HEK293 (cell line): ENCODE results near the gene WSCD2.

ENCODE experiments used
- CTCF ChIA-PET: fragments of 350-600 bp; formaldehyde crosslinking; extraction: SDS; loops from one replicate; lab custom pipeline; 2021; ENCODE audit warnings: antibody characterized with exemption; lab: Yijun Ruan, JAX
- POLR2A ChIA-PET: fragments of 300-600 bp; formaldehyde crosslinking; extraction: SDS; loops from one replicate; lab custom pipeline; 2020; ENCODE audit warnings: antibody characterized with exemption, inconsistent platforms; lab: Yijun Ruan, JAX
- H3K27ac ChIP-seq: fragments of 200-500 bp; sonication (Bioruptor generic); 2 replicates; pipeline ENCODE4 v1.5.1; 2014; ENCODE audit warnings: low read depth, low read length, control low read depth, inconsistent platforms; ENCODE audit errors: extremely low read depth
- H3K36me3 ChIP-seq, 2 experiments: fragments of 200-500 bp in 1 of 2; sonication (Bioruptor generic) in 1 of 2; 1 replicate in 1 of 2; 2 replicates in 1 of 2; pipeline ENCODE4 v1.5.1; 2014 to 2017; ENCODE audit warnings: inconsistent platforms in 2 of 2, low read length in 2 of 2; ENCODE audit not compliant: control insufficient read depth in 2 of 2, insufficient read depth in 1 of 2
- H3K4me1 ChIP-seq: fragments of 200-500 bp; sonication (Bioruptor generic); 2 replicates; pipeline ENCODE4 v1.5.1; 2014; ENCODE audit warnings: mild to moderate bottlenecking, low read length, inconsistent platforms; ENCODE audit not compliant: control insufficient read depth, insufficient read depth
- H3K4me3 ChIP-seq: 2 replicates; pipeline ENCODE4 v1.5.1; 2011; ENCODE audit warnings: low read depth, mild to moderate bottlenecking, control low read depth, low read length, moderate library complexity
- H3K9me3 ChIP-seq: fragments of 200-500 bp; sonication (Bioruptor generic); 2 replicates; pipeline ENCODE4 v1.5.1; 2014; ENCODE audit warnings: low read depth, low read length, inconsistent platforms; ENCODE audit not compliant: control insufficient read depth, insufficient read depth
- BCL11A ChIP-seq: fragments of 450-650 bp; formaldehyde crosslinking; IDR thresholded peaks from 2 replicates; pipeline ENCODE4 v1.5.1; 2016; ENCODE audit warnings: low read depth, missing biosample characterization, missing genetic modification characterization
- EGR2 ChIP-seq: fragments of 450-650 bp; formaldehyde crosslinking; IDR thresholded peaks from 2 replicates; pipeline ENCODE4 v1.5.1; 2016; ENCODE audit warnings: low read depth, missing biosample characterization, missing genetic modification characterization
- HOXD13 ChIP-seq: sonication (generic); formaldehyde crosslinking; IDR thresholded peaks from 2 replicates; pipeline ENCODE4 v1.8.0; 2022; ENCODE audit warnings: missing genetic modification reagents, borderline replicate concordance
- MZF1 ChIP-seq: fragments of 450-650 bp; formaldehyde crosslinking; IDR thresholded peaks from 2 replicates; pipeline ENCODE4 v1.5.1; 2017; ENCODE audit warnings: missing biosample characterization, missing genetic modification characterization, borderline replicate concordance
- RBAK ChIP-seq: fragments of 450-650 bp; formaldehyde crosslinking; IDR thresholded peaks from 2 replicates; pipeline ENCODE4 v1.5.1; 2016; ENCODE audit warnings: missing biosample characterization, missing genetic modification characterization
- SALL2 ChIP-seq: fragments of 450-650 bp; formaldehyde crosslinking; IDR thresholded peaks from 2 replicates; pipeline ENCODE4 v1.5.0; 2017; ENCODE audit warnings: missing biosample characterization, mild to moderate bottlenecking, missing genetic modification characterization, borderline replicate concordance
- ZNF146 ChIP-seq: fragments of 450-650 bp; formaldehyde crosslinking; IDR thresholded peaks from 2 replicates; pipeline ENCODE4 v1.5.1; 2016; ENCODE audit warnings: missing biosample characterization, missing genetic modification characterization
- ZNF155 ChIP-seq: fragments of 450-650 bp; formaldehyde crosslinking; IDR thresholded peaks from 2 replicates; pipeline ENCODE4 v1.5.1; 2016; ENCODE audit warnings: missing biosample characterization, missing genetic modification characterization
- ZNF529 ChIP-seq: fragments of 450-650 bp; formaldehyde crosslinking; IDR thresholded peaks from 2 replicates; pipeline ENCODE4 v1.5.1; 2017; ENCODE audit warnings: missing genetic modification characterization, missing biosample characterization; ENCODE audit not compliant: insufficient replicate concordance
- ZNF624 ChIP-seq: fragments of 450-650 bp; formaldehyde crosslinking; IDR thresholded peaks from 2 replicates; pipeline ENCODE4 v1.5.1; 2017; ENCODE audit warnings: missing biosample characterization, missing genetic modification characterization
- ZNF654 ChIP-seq: fragments of 450-650 bp; formaldehyde crosslinking; IDR thresholded peaks from 2 replicates; pipeline ENCODE4 v1.5.1; 2016; ENCODE audit warnings: low read depth, missing biosample characterization, missing genetic modification characterization
- ZNF791 ChIP-seq: fragments of 450-650 bp; formaldehyde crosslinking; IDR thresholded peaks from 2 replicates; pipeline ENCODE4 v1.5.1; 2016; ENCODE audit warnings: missing biosample characterization, missing genetic modification characterization
- ZNF830 ChIP-seq: fragments of 450-650 bp; IDR thresholded peaks from 2 replicates; pipeline ENCODE4 v1.5.0; 2018; ENCODE audit warnings: missing biosample characterization, missing genetic modification characterization, low read depth, mild to moderate bottlenecking, moderate library complexity
- TF ChIP-seq, protein P1 (sequence below): fragments of 450-650 bp; formaldehyde crosslinking; IDR thresholded peaks from 2 replicates; pipeline ENCODE4 v1.5.1; 2016; ENCODE audit warnings: missing biosample characterization, missing genetic modification characterization
- TF ChIP-seq, protein P2 (sequence below): fragments of 450-650 bp; formaldehyde crosslinking; IDR thresholded peaks from 2 replicates; pipeline ENCODE4 v1.5.1; 2016; ENCODE audit warnings: missing biosample characterization, missing genetic modification characterization, borderline replicate concordance

Gene WSCD2

DNA sequence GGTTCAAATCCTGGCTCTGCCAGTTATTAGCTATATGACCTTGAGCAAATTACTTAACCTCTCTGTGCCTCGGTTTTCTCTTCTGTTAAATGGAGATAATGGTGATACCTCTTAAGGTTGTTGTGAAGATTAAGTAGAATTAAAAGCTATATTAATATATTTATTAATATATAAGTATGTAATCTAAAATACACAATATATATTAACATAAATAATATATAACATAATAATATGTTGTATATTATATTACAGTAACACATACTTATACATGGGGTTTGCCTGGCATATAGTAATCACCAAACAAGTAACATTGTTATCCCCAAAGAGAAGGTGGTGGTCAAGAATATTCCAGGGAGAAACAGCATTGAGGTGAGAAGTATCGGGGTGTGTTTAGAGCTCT, 118.0 kb downstream of the WSCD2 start (continued):
- TF ChIP-seq SALL2 (tag by site-specific recombination): no peak
- TF ChIP-seq ZNF146 (tag by site-specific recombination): no peak
- no peak for TF ChIP-seq ZNF624 (tag by site-specific recombination)

DNA sequence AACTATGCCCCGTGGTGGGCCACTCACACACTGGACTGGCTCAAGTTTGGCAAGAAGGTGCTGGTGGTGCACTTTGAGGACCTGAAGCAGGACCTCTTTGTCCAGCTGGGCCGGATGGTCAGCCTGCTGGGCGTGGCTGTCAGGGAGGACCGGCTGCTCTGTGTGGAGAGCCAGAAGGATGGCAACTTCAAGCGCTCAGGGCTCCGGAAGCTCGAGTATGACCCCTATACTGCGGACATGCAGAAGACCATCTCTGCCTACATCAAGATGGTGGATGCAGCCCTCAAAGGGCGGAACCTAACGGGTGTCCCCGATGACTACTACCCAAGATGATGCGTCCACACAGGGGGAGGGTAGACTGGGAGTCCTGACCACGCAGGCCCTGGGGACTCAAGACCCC, 118.9 kb downstream of the WSCD2 start:
- TF ChIP-seq ZNF654 (no peak), ZNF155 (tag by site-specific recombination) (no peak)
- no peaks in the 10 kb centered on the region for H3K36me3 ChIP-seq
- ChIA-PET CTCF (interaction anchor here (1.1 kb wide), 1 partner anchor 11 kb away, joined by 4 read pairs; no protein-coding TSS in a partner anchor), POLR2A (no interaction called here)
- H3K27ac ChIP-seq: no peak overlapping the region
- no peaks in the 10 kb centered on the region for H3K9me3 ChIP-seq
- H3K4me3 ChIP-seq: no peak overlapping the region
- no peaks in the 10 kb centered on the region for H3K4me1 ChIP-seq

DNA sequence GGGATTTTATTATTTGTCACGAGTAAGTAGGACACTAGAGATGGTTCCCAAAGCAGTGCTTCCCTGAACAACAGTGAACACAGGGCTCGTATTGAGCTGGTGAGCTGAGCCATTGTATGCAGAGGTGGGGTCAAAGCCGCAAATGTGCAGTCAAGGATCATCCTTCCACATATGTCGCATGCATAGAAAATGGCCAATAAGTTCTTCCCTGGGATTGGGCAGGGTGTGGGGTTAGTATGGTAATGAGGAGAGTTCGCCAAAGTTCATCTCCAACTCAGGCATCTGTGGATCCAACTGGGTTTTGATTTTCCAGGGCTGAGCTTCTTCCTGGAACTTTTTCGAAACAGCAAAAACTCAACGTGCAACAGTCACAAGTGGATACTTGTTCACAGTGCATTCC, 123.4 kb downstream of the WSCD2 start:
- H3K27ac ChIP-seq: no peak overlapping the region
- no peaks in the 10 kb centered on the region for H3K4me1 ChIP-seq
- H3K36me3 ChIP-seq: no peaks in the 10 kb centered on the region
- ChIA-PET CTCF (no interaction called here), POLR2A (no interaction called here)
- TF ChIP-seq ZNF529 (tag by site-specific recombination): no peak
- no peak for TF ChIP-seq BCL11A (tag by site-specific recombination)
- no peak for TF ChIP-seq ZNF791 (tag by site-specific recombination)
- TF ChIP-seq EGR2 (tag by site-specific recombination): no peak
- TF ChIP-seq, protein P1, sequence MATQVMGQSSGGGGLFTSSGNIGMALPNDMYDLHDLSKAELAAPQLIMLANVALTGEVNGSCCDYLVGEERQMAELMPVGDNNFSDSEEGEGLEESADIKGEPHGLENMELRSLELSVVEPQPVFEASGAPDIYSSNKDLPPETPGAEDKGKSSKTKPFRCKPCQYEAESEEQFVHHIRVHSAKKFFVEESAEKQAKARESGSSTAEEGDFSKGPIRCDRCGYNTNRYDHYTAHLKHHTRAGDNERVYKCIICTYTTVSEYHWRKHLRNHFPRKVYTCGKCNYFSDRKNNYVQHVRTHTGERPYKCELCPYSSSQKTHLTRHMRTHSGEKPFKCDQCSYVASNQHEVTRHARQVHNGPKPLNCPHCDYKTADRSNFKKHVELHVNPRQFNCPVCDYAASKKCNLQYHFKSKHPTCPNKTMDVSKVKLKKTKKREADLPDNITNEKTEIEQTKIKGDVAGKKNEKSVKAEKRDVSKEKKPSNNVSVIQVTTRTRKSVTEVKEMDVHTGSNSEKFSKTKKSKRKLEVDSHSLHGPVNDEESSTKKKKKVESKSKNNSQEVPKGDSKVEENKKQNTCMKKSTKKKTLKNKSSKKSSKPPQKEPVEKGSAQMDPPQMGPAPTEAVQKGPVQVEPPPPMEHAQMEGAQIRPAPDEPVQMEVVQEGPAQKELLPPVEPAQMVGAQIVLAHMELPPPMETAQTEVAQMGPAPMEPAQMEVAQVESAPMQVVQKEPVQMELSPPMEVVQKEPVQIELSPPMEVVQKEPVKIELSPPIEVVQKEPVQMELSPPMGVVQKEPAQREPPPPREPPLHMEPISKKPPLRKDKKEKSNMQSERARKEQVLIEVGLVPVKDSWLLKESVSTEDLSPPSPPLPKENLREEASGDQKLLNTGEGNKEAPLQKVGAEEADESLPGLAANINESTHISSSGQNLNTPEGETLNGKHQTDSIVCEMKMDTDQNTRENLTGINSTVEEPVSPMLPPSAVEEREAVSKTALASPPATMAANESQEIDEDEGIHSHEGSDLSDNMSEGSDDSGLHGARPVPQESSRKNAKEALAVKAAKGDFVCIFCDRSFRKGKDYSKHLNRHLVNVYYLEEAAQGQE (tag by site-specific recombination): no peak
- H3K9me3 ChIP-seq: no peaks in the 10 kb centered on the region
- no peak overlapping the region for H3K4me3 ChIP-seq

DNA sequence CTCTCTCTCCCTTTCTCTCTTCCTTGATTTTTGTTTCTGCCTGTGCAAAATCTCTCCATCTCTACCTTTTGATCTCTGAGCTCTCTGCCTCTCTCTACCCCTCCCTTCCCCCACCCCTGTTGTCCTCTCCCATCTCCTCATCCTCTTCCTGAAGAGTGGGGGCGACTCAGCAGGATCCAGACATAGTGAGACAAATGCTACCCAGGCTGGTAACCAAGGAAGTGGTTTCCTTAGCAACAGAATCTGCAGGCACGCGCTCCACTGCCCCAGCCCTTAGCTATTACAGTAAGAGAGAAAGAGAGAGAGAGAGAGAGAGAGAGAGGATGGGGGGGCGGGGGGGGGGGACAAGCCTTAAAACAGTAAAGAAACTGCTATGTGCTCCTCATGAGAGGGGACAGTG, 124.5 kb downstream of the WSCD2 start:
- H3K27ac ChIP-seq: no peak overlapping the region
- H3K9me3 ChIP-seq: no peaks in the 10 kb centered on the region
- ChIA-PET CTCF (interaction anchor here (1.0 kb wide), 1 partner anchor 17 kb away, joined by 4 read pairs; no protein-coding TSS in a partner anchor), POLR2A (no interaction called here)
- no peaks in the 10 kb centered on the region for H3K36me3 ChIP-seq
- TF ChIP-seq, protein P2, sequence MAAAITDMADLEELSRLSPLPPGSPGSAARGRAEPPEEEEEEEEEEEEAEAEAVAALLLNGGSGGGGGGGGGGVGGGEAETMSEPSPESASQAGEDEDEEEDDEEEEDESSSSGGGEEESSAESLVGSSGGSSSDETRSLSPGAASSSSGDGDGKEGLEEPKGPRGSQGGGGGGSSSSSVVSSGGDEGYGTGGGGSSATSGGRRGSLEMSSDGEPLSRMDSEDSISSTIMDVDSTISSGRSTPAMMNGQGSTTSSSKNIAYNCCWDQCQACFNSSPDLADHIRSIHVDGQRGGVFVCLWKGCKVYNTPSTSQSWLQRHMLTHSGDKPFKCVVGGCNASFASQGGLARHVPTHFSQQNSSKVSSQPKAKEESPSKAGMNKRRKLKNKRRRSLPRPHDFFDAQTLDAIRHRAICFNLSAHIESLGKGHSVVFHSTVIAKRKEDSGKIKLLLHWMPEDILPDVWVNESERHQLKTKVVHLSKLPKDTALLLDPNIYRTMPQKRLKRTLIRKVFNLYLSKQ (tag by site-specific recombination): no peak
- TF ChIP-seq MZF1 (tag by site-specific recombination) (no peak), HOXD13 (CRISPR knock-in tag) (no peak), RBAK (tag by site-specific recombination) (no peak), ZNF830 (no peak)
- H3K4me1 ChIP-seq: no peaks in the 10 kb centered on the region
- no peak overlapping the region for H3K4me3 ChIP-seq
